Measurements from ENCODE around the gene DOCK4. TPM values are rescaled to one million over a fixed set of nuclear protein-coding genes. Genes with fewer than 3 reads are reported as not detected.

DOCK4 gene
- total and polyA plus RNA-seq, 4 donors = 7.2 to 48.9 (median 12.8) TPM

DNA sequence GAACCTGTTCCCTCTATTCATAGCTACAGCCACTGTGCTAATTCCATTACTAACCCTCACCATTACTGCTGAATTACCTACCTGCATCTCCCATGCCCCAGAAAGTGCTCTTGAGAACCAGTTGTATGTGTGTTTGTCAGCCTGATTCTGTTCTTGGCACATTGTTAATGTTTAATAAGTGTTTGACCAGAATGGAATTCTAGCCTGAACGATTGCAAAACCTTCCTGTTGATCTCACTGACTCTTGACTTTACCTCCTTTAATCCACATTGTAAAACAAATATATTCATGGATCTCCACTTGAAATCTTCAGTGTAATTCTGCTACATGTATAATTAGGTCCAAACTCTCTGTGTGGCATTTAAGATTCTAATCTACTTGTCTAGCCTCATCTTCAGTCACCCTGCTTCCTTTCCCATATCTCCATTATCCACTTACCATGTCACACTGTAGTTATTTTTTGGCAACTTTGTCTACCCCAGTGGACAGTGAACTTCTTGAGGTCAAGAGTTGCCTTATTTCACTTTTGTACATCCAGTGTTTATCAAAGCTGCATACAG lies 5.2 kb upstream of the DOCK4 start:
- H3K9me3 ChIP-seq (ENCODE audit: control insufficient read depth in 4 of 4, low read length in 3 of 4) = no peaks in the 10 kb centered on the region
- TF ChIP-seq, protein P1, sequence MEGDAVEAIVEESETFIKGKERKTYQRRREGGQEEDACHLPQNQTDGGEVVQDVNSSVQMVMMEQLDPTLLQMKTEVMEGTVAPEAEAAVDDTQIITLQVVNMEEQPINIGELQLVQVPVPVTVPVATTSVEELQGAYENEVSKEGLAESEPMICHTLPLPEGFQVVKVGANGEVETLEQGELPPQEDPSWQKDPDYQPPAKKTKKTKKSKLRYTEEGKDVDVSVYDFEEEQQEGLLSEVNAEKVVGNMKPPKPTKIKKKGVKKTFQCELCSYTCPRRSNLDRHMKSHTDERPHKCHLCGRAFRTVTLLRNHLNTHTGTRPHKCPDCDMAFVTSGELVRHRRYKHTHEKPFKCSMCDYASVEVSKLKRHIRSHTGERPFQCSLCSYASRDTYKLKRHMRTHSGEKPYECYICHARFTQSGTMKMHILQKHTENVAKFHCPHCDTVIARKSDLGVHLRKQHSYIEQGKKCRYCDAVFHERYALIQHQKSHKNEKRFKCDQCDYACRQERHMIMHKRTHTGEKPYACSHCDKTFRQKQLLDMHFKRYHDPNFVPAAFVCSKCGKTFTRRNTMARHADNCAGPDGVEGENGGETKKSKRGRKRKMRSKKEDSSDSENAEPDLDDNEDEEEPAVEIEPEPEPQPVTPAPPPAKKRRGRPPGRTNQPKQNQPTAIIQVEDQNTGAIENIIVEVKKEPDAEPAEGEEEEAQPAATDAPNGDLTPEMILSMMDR (IDR thresholded peaks at IDR 0.05; ENCODE audit: low read depth, low read length, missing input control) = no peak
- TF ChIP-seq, protein P2, sequence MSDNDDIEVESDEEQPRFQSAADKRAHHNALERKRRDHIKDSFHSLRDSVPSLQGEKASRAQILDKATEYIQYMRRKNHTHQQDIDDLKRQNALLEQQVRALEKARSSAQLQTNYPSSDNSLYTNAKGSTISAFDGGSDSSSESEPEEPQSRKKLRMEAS (IDR thresholded peaks at IDR 0.05) = peak; percentile 59
- TF ChIP-seq RAD21 (IDR thresholded peaks at IDR 0.05) (peak; percentile 59 to 60), FOXA2 (IDR thresholded peaks at IDR 0.05) (peak; percentile 59), SP1 (IDR thresholded peaks at IDR 0.05) (peak; percentile 79), FOXA1 (IDR thresholded peaks at IDR 0.05) (no peak), YY1 (IDR thresholded peaks at IDR 0.05) (peak; percentile 77), RXRA (IDR thresholded peaks at IDR 0.05) (peak; percentile 88 to 90), HNF4G (IDR thresholded peaks at IDR 0.05) (peak; percentile 44), TAF1 (conservative IDR thresholded peaks at IDR 0.05) (no peak), HNF4A (conservative IDR thresholded peaks at IDR 0.05) (peak; percentile 76 to 82), GABPA (IDR thresholded peaks at IDR 0.05 in 1 of 2, conservative IDR thresholded peaks at IDR 0.05 in 1 of 2) (peak in 1 of 2 donors; percentile 16), JUND (IDR thresholded peaks at IDR 0.05) (peak; percentile 58 to 73), NR2F2 (IDR thresholded peaks at IDR 0.05) (peak; percentile 24), EGR1 (IDR thresholded peaks at IDR 0.05; ENCODE audit: low read depth in 2 of 2) (peak in 1 of 2 donors; percentile 31)
- TF ChIP-seq, protein P3, sequence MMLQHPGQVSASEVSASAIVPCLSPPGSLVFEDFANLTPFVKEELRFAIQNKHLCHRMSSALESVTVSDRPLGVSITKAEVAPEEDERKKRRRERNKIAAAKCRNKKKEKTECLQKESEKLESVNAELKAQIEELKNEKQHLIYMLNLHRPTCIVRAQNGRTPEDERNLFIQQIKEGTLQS (IDR thresholded peaks at IDR 0.05) = peak; percentile 29
- TF ChIP-seq, protein P4, sequence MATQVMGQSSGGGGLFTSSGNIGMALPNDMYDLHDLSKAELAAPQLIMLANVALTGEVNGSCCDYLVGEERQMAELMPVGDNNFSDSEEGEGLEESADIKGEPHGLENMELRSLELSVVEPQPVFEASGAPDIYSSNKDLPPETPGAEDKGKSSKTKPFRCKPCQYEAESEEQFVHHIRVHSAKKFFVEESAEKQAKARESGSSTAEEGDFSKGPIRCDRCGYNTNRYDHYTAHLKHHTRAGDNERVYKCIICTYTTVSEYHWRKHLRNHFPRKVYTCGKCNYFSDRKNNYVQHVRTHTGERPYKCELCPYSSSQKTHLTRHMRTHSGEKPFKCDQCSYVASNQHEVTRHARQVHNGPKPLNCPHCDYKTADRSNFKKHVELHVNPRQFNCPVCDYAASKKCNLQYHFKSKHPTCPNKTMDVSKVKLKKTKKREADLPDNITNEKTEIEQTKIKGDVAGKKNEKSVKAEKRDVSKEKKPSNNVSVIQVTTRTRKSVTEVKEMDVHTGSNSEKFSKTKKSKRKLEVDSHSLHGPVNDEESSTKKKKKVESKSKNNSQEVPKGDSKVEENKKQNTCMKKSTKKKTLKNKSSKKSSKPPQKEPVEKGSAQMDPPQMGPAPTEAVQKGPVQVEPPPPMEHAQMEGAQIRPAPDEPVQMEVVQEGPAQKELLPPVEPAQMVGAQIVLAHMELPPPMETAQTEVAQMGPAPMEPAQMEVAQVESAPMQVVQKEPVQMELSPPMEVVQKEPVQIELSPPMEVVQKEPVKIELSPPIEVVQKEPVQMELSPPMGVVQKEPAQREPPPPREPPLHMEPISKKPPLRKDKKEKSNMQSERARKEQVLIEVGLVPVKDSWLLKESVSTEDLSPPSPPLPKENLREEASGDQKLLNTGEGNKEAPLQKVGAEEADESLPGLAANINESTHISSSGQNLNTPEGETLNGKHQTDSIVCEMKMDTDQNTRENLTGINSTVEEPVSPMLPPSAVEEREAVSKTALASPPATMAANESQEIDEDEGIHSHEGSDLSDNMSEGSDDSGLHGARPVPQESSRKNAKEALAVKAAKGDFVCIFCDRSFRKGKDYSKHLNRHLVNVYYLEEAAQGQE (IDR thresholded peaks at IDR 0.05) = peak; percentile 58
- TF ChIP-seq, protein P5, sequence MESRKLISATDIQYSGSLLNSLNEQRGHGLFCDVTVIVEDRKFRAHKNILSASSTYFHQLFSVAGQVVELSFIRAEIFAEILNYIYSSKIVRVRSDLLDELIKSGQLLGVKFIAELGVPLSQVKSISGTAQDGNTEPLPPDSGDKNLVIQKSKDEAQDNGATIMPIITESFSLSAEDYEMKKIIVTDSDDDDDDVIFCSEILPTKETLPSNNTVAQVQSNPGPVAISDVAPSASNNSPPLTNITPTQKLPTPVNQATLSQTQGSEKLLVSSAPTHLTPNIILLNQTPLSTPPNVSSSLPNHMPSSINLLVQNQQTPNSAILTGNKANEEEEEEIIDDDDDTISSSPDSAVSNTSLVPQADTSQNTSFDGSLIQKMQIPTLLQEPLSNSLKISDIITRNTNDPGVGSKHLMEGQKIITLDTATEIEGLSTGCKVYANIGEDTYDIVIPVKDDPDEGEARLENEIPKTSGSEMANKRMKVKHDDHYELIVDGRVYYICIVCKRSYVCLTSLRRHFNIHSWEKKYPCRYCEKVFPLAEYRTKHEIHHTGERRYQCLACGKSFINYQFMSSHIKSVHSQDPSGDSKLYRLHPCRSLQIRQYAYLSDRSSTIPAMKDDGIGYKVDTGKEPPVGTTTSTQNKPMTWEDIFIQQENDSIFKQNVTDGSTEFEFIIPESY (IDR thresholded peaks at IDR 0.05) = peak; percentile 64
- no peaks in the 10 kb centered on the region for H3K36me3 ChIP-seq (ENCODE audit: control insufficient read depth in 4 of 4, insufficient read depth in 3 of 4, low read depth in 1 of 4, low read length in 3 of 4)
- no peak for DNase-seq (ENCODE audit: low spot score)
- no peaks in the 10 kb centered on the region for H3K27me3 ChIP-seq (ENCODE audit: control insufficient read depth in 4 of 4, insufficient read depth in 4 of 4, low read length in 3 of 4)
- 23% methylated on average over 1 of the region's 1 CpG for WGBS
- H3K9ac ChIP-seq (ENCODE audit: low read depth in 1 of 2, low read length in 2 of 2) = peak overlapping the region in 1 of 2 donors; percentile 32
- peaks cover 7 to 28% (median 15%) of the 10 kb centered on the region in 4 donors for H3K4me1 ChIP-seq (ENCODE audit: control insufficient read depth in 4 of 4, insufficient read depth in 4 of 4, low read length in 3 of 4)
- peak overlapping the region; percentile 84 to 87 for H3K27ac ChIP-seq (ENCODE audit: low read depth in 1 of 2, low read length in 2 of 2)
- H3K4me3 ChIP-seq (ENCODE audit: low read depth in 1 of 3, low read length in 3 of 3) = no peak overlapping the region

All from liver (tissue), 9 donors.